Measurements from ENCODE around the gene KRTAP10-11.

- TF ChIP-seq CTCF (IDR thresholded peaks at IDR 0.05; ENCODE audit: insufficient read depth, low read depth, low read length), result no peak
- TF ChIP-seq EZH2 (IDR thresholded peaks at IDR 0.05; ENCODE audit: insufficient read depth, low read length), result no peak
These were observed 36.5 kb downstream of the KRTAP10-11 start for GRCh38 chr21:44682580-44683151.

Data from astrocyte (in vitro differentiated cells and primary cell).